ENCODE data around the gene FKBP2.

Gene FKBP2

GRCh38 chr11:64219755-64220154 is 21.1 kb upstream of the FKBP2 start:
- DNase-seq: no peak

- DNase-seq: no peak
These were observed 20.6 kb upstream of the FKBP2 start for GRCh38 chr11:64220271-64220670.

GRCh38 chr11:64220798-64221197 is 20.1 kb upstream of the FKBP2 start:
- DNase-seq: no peak

DNA sequence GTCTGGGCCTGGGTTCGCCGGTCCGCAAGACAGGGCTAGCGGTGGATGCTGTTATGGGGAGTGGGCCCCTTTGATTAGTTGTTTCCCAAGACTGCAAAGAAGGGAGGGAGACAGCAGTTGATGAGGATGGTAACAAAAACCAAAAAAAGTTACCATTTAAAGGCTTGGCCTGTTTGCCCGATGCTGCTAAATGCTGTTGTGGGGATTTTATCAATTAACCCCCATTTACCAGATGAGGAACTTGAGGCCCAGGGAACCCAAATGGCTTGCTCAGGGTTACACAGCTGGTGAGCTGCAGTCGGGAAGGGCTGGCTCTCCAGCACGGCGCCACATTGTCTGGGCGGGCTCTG is 18.3 kb upstream of the FKBP2 start:
- DNase-seq: no peak

DNA sequence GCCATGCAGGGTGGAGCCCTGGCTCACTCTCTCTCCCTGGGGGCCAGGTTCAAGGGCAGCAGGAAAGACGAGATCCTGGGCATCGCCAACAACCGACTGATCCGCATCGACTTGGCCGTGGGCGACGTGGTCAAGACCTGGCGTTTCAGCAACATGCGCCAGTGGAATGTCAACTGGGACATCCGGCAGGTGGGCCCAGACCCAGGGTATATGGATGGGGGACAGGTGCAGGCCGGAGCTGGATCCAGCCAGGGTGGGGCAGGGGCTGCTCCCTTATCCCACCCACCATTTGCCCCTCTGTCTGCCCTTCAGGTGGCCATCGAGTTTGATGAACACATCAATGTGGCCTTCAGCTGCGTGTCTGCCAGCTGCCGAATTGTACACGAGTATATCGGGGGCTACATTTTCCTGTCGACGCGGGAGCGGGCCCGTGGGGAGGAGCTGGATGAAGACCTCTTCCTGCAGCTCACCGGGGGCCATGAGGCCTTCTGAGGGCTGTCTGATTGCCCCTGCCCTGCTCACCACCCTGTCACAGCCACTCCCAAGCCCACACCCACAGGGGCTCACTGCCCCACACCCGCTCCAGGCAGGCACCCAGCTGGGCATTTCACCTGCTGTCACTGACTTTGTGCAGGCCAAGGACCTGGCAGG is 17.8 kb upstream of the FKBP2 start:
- no peak for DNase-seq

GRCh38 chr11:64224151-64224890 is 16.6 kb upstream of the FKBP2 start:
- DNase-seq: no peak

DNA sequence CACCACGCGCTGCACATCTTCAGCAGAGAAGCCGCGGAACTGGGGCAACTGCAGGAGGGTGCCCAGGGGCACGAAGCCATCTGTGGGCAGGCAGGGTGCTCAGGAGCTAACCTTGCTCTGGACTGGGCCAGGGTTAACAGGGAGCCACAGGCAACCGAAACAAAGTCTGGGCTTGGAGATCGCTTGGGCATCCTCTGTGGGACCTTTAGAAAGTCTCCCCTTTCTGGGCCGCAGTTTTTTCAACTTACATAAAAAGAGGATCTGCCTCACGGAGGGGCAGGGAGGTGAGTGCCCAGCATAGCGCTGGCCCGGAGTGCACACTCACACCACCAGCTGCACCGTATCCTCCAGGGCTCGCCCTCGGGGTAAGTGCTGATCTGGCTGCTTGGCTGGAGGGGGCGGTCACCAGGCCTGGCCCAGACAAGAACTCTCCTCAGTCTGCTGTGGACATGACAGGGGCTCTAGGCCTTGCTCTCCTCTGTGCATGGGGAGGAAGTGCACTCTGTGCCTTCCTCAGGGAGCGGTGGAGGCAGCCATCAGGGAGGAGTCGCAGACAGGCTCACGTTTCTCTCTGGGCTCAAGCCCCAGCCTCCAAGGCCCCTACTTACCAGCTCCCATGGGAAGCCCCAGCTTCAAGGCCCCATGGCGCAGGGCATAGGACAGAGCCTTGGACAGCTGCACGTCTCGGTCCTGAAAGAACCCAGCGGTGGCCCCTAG is 15.8 kb upstream of the FKBP2 start:
- no peak for DNase-seq

DNA sequence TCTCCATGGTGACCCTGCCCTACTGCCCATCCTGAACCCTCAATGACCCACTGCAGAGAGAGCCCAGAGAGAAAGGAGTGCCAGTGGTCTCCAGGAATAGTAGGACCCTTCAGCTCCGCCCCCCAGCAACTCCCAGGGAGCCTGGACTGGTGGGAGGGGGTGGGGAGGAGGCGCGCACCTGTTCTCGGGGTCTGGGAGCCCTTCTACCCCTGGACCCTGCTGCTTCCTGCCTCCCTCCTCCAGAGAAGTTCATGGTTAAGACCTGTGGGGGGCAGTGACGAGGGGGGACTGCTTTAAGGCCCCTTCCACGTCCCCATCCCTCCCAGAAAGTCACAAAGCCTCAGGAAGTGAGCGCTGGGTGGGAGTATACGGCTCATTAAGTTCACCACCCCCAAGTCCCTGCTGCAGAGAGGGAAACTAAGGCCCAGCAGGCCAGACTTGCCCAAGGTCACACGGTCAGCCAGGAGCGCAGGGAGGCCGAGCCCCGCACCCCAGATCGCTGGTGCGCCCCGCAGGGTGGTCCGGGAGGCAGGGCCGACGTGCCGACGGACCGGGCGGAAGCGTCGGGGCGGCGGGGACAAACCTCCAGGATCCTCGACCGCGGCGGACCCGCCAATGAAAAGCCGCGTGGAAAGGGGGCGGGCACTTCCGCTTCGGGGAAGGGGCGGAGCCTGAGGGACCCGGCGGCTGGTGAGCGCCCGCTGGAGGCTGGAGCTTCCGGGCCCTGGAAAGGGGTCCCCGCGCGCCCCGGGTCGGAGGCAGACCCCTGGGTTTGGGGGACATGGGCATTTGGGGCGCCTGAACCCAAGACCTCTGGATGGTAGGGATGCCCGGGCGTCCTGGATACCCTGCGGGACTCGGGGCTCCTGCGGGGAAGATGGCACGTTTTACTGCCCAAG is 15.0 kb upstream of the FKBP2 start, which contains the start of the genes NUDT22 and TRPT1:
NUDT22 (plus strand) TSS at position 667 of the 899 bp plus-strand sequence. CDS start 379 bp downstream, outside the sequence.
TRPT1 (minus strand) TSS at position 579 of the 899 bp plus-strand sequence; CDS start at position 253, 326 bp downstream.
- peak; percentile 83 for DNase-seq

DNA sequence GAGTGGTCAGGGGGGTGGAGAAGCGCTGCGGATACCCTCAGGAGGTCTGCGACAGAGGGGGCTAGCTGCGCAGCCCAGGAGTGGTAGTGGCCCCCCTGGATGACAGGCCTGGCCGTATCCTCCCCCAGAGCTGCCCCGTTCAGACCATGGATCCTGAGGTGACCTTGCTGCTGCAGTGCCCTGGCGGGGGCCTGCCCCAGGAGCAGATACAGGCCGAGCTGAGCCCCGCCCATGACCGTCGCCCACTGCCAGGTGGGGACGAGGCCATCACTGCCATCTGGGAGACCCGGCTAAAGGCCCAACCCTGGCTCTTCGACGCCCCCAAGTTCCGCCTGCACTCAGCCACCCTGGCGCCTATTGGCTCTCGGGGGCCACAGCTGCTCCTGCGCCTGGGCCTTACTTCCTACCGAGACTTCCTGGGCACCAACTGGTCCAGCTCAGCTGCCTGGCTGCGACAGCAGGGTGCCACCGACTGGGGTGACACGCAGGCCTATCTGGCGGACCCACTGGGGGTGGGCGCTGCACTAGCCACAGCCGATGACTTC is 14.3 kb upstream of the FKBP2 start:
- DNase-seq: no peak

DNA sequence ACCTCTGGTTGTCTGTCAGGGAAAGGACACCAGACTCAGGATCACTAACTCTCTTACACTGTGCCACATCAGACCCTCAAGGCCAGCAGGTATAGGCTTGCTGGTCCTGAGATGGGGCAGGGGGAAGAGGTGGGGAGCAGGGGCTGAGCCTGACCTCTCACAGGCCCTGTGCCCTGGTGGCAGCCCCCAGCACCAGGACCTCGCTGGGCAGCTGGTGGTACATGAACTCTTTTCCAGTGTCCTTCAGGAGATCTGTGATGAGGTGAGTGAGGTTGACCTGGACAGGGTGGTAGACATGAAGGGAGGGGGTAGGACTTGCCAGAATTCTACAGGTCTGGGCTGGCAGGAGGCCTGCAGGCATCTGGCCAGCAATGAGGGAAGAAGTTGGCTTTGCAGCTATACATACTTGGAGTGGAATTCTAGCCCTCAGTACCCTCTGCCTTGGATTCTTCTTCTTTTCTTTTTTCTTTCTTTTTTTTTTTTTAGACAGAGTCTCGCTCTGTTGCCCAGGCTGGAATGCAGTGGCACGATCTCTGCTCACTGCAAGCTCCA is 13.4 kb upstream of the FKBP2 start:
- no peak for DNase-seq

GRCh38 chr11:64229090-64229743 is 11.7 kb upstream of the FKBP2 start:
- no peak for DNase-seq

GRCh38 chr11:64229744-64230170 is 11.1 kb upstream of the FKBP2 start:
- DNase-seq: no peak

DNA sequence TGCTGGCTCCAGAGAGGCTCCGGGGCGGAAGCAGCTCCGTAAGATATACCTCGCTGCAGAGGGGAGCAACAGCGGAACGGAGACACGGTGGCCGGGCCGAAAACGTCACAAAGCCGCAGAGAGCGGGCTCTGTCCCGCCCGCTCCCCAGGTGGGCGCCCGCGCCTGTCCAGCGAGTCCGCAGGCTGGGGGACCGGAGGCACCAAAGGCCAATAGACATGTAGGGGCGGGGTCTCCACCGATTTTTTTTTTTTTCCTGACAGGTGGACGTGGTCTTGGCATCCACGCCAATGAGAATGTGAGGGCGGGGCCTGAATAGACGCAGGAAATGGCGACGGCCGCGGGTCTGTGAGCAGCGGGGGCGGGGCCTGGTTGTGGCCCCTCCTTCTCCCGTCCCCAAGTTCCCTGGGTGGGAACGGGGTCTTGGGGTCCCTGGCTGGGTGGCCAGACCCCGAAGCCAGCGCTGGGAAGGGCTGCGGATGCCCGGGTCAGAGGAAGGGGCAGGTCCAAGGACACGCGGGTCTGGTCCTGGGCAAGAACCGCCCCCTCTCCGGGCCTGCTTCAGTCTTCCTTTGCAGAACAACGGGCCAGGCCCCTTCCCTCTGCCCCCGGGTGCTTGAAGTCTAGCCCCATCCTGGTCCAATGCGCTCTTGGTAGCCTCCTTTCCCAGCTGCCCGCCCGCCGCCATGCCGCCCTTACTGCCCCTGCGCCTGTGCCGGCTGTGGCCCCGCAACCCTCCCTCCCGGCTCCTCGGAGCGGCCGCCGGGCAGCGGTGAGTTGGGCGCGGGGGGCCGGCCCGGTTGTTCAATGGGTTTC is 10.5 kb upstream of the FKBP2 start, which contains the start of gene DNAJC4:
DNAJC4 (plus strand) TSS at position 378 of the 814 bp plus-strand sequence; CDS start at position 685, 307 bp downstream.
- peak; percentile 89 for DNase-seq

DNA sequence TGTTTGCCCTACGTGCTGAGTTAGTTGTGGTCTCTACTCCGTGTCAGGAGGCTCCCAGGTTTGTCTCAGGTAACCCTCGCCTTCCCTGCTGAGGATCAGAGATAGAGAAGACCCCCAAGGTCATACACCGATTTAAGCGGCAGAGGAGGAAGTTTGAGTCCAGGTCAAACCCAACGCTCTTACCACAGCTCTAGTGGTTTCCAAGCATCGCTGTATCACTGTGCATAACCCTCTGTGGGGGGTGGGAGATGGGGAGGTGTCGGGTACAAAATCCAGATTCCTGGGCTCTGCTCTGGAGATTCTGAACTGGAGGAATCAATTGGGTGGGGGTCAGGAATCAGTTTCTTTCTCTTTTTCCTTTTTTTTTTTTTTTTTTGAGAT is 9.9 kb upstream of the FKBP2 start:
- no peak for DNase-seq

DNA sequence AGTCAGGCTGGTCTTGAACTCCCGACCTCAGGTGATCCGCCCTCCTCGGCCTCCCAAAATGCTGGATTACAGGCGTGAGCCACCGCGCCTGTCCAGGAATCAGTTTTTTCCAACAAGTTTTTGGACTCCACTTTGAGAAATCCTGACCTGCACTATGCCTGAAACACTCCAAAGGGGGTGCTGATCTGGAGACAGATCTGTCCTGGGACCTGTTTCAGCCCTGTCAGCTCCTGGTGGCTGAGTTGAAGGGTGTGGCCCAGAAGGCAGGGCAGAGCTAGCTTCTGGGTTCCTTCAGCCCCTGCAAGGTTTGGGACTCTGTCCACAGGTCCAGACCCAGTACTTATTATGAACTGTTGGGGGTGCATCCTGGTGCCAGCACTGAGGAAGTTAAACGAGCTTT is 9.3 kb upstream of the FKBP2 start:
- no peak for DNase-seq

DNA sequence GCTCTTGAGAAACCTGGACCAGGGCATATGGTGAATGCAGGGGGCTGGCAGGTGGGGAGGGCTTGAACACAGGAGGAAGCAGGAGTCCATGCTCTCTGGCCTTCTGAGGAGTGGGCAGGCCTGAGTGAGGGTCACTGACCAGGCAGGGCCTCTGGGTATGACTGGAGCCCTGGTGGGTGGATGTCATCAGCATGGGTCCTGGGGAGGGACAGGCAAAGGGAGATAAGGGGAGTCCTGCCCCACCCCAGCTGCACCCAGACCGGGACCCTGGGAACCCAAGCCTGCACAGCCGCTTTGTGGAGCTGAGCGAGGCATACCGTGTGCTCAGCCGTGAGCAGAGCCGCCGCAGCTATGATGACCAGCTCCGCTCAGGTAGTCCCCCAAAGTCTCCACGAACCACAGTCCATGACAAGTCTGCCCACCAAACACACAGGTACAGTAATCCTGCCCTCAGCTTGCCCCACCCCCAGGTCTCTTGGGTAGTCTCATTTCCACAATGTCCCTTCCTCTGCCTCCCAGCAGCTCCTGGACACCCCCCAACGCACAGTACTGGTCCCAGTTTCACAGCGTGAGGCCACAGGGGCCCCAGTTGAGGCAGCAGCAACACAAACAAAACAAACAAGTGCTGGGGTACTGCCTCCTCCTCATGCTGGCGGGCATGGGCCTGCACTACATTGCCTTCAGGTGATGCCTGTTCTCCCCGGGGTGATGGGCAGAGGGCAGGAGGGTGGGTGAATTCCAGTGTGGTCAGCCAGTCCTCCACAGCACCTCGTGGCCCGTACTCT is 8.5 kb upstream of the FKBP2 start:
- no peak for DNase-seq

DNA sequence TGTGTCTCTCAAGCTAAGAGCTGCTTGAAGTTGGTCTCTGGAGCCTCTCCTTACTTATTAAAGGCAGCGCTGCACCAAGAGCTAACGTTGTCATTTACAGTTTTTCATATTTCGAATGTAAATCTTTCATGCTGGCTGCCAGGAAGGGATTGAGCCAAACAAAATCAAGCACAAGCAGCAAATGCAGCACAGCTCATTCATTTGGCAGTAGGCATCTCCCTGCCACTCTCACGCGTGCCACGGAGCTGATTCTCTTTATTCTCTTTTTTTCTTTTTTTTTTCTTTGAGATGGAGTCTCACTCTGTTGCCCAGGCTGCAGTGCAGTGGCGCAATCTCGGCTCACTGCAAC is 8.0 kb upstream of the FKBP2 start:
- no peak for DNase-seq

DNA sequence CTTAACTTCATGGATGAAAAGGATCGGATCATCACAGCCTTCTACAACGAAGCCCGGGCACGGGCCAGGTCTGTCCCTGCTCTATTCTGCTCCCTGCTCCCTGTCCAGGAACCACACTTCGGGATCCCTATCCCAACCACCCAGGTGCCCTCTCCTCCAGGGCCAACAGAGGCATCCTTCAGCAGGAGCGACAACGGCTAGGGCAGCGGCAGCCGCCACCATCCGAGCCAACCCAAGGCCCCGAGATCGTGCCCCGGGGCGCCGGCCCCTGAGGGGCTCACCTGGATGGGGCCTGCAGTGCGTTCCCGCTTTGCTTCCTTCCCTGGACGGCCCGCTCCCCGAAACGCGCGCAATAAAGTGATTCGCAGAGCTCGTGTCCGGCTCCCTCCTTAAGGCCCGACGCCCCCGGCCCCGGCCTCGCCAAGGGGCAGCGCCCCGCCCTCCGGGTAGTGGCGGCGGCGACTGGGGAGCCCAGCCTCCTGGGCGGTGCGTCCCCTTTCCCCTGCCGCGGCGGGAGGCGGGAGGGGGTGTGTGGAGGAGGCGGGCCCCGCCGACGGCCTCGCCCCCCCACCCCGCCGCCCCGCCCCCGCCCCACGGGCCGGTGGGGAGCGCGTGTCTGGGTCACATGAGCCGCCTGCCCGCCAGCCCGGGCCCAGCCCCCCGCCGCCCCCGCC is 6.8 kb upstream of the FKBP2 start, which contains the start of gene VEGFB:
VEGFB (plus strand) TSS at position 672 of the 674 bp plus-strand sequence. CDS start 250 bp downstream, outside the sequence.
- peak; percentile 57 for DNase-seq

Data from fibroblast of upper back skin (primary cell).